K562 (cell line): ENCODE results near the gene MYO10. TPM values are rescaled to one million over a fixed set of nuclear protein-coding genes. Genes with fewer than 3 reads are reported as not detected.

Experiments used
- ATAC-seq: fragments of 200-7000 bp; cut with Tn5 transposase; 3 replicates; pipeline ENCODE4 v1.9.1; 2020; ENCODE audit warnings: moderate library complexity
- BruUV-seq: library from RNA; stranded (reverse); fragments of 400-500 nt; replicated peaks from 2 replicates; lab custom pipeline; 2021; lab: Mats Ljungman, UMichigan
- CTCF ChIA-PET: fragments of 300-600 bp; formaldehyde crosslinking; extraction: SDS; loops from one replicate; lab custom pipeline; 2021; ENCODE audit warnings: low intra/inter-chr PET ratio; lab: Yijun Ruan, JAX
- POLR2A ChIA-PET: fragments of 300-600, 350-650 bp; sonication (Branson Sonifier 250); formaldehyde crosslinking; extraction: SDS; loops from one replicate; lab custom pipeline; 2021; ENCODE audit warnings: antibody characterized with exemption, inconsistent platforms; lab: Yijun Ruan, JAX
- DNase-seq, 4 experiments: peaks; one replicate each; pipeline versions ENCODE4 v3.0.0 to v3.0.0-alpha.2; 2011 to 2018; ENCODE audit warnings: low spot score in 3 of 4, mixed read lengths in 3 of 4; ENCODE audit errors: extremely low read depth in 1 of 4
- FAIRE-seq: peaks from 2 replicates; lab custom pipeline; 2011; peaks lifted over from hg19 to GRCh38; lab: Jason Lieb, UNC
- H2AFZ ChIP-seq: 2 replicates; pipeline ENCODE4 v1.6.0; 2011; ENCODE audit warnings: low read depth, low read length, control low read depth, inconsistent platforms
- H3K27ac ChIP-seq: fragments of 200-600 bp; 3 replicates; pipeline ENCODE4 v1.8.0; 2011; ENCODE audit warnings: low read depth, mild to moderate bottlenecking, control low read depth, inconsistent platforms, low read length, moderate library complexity, mixed read lengths; ENCODE audit errors: extremely low read depth
- H3K27me3 ChIP-seq, 2 experiments: fragments of 300-600 bp in 1 of 2; 2 replicates in 1 of 2; 3 replicates in 1 of 2; pipeline versions ENCODE4 v1.6.0 to v1.8.0; 2011; ENCODE audit warnings: inconsistent platforms in 2 of 2, low read length in 2 of 2, mild to moderate bottlenecking in 1 of 2, mixed read lengths in 1 of 2, moderate library complexity in 1 of 2; ENCODE audit not compliant: control insufficient read depth in 2 of 2, insufficient read depth in 2 of 2
- H3K36me3 ChIP-seq: fragments of 300-600 bp; 3 replicates; pipeline ENCODE4 v1.8.0; 2011; ENCODE audit warnings: mild to moderate bottlenecking, low read length, inconsistent platforms; ENCODE audit not compliant: control insufficient read depth, insufficient read depth
- H3K4me1 ChIP-seq, 2 experiments: fragments of 200-600 bp in 1 of 2; replicated peaks in 1 of 2; 2 replicates in 1 of 2; 3 replicates in 1 of 2; pipeline versions ENCODE4 v1.5.1 to v1.8.0; 2011; ENCODE audit warnings: inconsistent platforms in 2 of 2, low read length in 2 of 2, mild to moderate bottlenecking in 1 of 2, mixed read lengths in 1 of 2, moderate library complexity in 1 of 2; ENCODE audit not compliant: control insufficient read depth in 2 of 2, insufficient read depth in 2 of 2
- H3K4me2 ChIP-seq: 2 replicates; pipeline ENCODE4 v1.6.1; 2011; ENCODE audit warnings: low read length, control low read depth, inconsistent platforms, mixed read lengths; ENCODE audit not compliant: insufficient read depth
- H3K4me3 ChIP-seq: fragments of 200-600 bp; sonication (generic), shearing (Covaris generic); 2 replicates; pipeline ENCODE4 v1.5.1; 2016; ENCODE audit warnings: control low read depth, inconsistent platforms
- H3K79me2 ChIP-seq: fragments of 200-600 bp; 3 replicates; pipeline ENCODE4 v1.8.0; 2011; ENCODE audit warnings: low read length, inconsistent platforms; ENCODE audit not compliant: control insufficient read depth, insufficient read depth
- H3K9ac ChIP-seq, 2 experiments: 2 replicates each; pipeline versions ENCODE4 v1.6.0 to v1.6.1; 2011; ENCODE audit warnings: low read depth in 2 of 2, low read length in 2 of 2, control low read depth in 1 of 2, inconsistent platforms in 1 of 2, mild to moderate bottlenecking in 1 of 2, mixed read lengths in 1 of 2; ENCODE audit not compliant: insufficient read depth in 1 of 2
- H3K9me1 ChIP-seq: one replicate; pipeline ENCODE4 v1.6.0; 2011; ENCODE audit warnings: inconsistent platforms, mild to moderate bottlenecking, low read length, moderate library complexity; ENCODE audit not compliant: control insufficient read depth, insufficient read depth
- H3K9me3 ChIP-seq: replicated peaks from 2 replicates; pipeline ENCODE4 v1.5.1; 2011; ENCODE audit warnings: low read depth, low read length, inconsistent platforms; ENCODE audit not compliant: control insufficient read depth, insufficient read depth
- H4K20me1 ChIP-seq: replicated peaks from 2 replicates; pipeline ENCODE4 v1.6.1; 2011; ENCODE audit warnings: low read length, inconsistent platforms, mixed read lengths; ENCODE audit not compliant: control insufficient read depth, insufficient read depth
- BHLHE40 ChIP-seq: IDR thresholded peaks from 2 replicates; pipeline ENCODE4 v1.6.1; 2011; ENCODE audit warnings: low read length, improper control_type of control experiment
- L3MBTL2 ChIP-seq: fragments of 450-650 bp; IDR thresholded peaks from 2 replicates; pipeline ENCODE4 v1.6.1; 2016; ENCODE audit warnings: mild to moderate bottlenecking, moderate library complexity
- MAFG ChIP-seq: fragments of 450-650 bp; conservative IDR thresholded peaks from 2 replicates; pipeline ENCODE4 v1.6.1; 2016; ENCODE audit warnings: missing genetic modification characterization, missing compliant biosample characterization
- MGA ChIP-seq: fragments of 450-650 bp; IDR thresholded peaks from 2 replicates; pipeline ENCODE4 v1.6.1; 2016; ENCODE audit warnings: mild to moderate bottlenecking, moderate library complexity
- ZNF512 ChIP-seq: IDR thresholded peaks from 2 replicates; pipeline ENCODE4 v1.6.1; 2016; ENCODE audit warnings: missing genetic modification characterization, missing compliant biosample characterization
- WGBS: fragments of 100-300 bp; shearing (Covaris generic); methylation state at CpG from one replicate; pipeline ENCODE4 v1.1.6; 2016; ENCODE audit warnings: low coverage, mixed read lengths; ENCODE audit not compliant: insufficient coverage; ENCODE audit errors: missing lambda C conversion rate; 5-methylcytosine and 5-hydroxymethylcytosine counted together
- in situ Hi-C: fragments of 300-500 bp; cut with MboI; formaldehyde crosslinking; loops from 4 replicates; pipeline ENCODE4 v1.15.0; 2018; ENCODE audit warnings: inconsistent platforms, mixed read lengths
- intact Hi-C: fragments of 100-400 bp; cut with micrococcal nuclease; formaldehyde crosslinking; loops from 2 replicates; pipeline ENCODE4 v1.14.2; 2022
- polyA plus RNA-seq, 8 experiments: library from polyadenylated mRNA; depleted of rRNA in 4 of 8; stranded (reverse) in 5 of 8; unstranded in 3 of 8; fragments of >200 nt; fragmentation: Nextera tagmentation in 2 of 8; fragmentation: Illumina TruSeq in 1 of 8; extraction: Ambion mirVana in 2 of 8; extraction: Trizol in 1 of 8; gene quantifications; 2 replicates each; pipeline versions ENCODE4 v1.2.1 to v1.2.3, GENCODE V29; 2011 to 2014; ENCODE audit warnings: inconsistent platforms in 1 of 8, missing spikeins in 1 of 8
- total RNA-seq, 7 experiments: library from RNA; depleted of rRNA in 6 of 7; stranded (reverse); fragments of >200 nt in 6 of 7; fragmentation: Illumina TruSeq in 2 of 7; extraction: Trizol in 2 of 7; gene quantifications; 2 replicates each; pipeline versions ENCODE4 v1.2.1 to v1.2.3, GENCODE V29; 2011 to 2021; ENCODE audit warnings: low replicate concordance in 1 of 7

The MYO10 gene
- total and polyA plus RNA-seq, 9 of the 15 experiments (the other 6 are each of a cell fraction or from before 2014, with no cell fraction given): 0.04 to 0.24 TPM; not detected in 7

GRCh38 chr5:16943846-16944678 is 8.0 kb upstream of the MYO10 start:
- FAIRE-seq (no peak), DNase-seq (peak in 1 of 4 experiments; percentile 10), ATAC-seq (peak; percentile 57)
- Histone ChIP-seq H4K20me1 (no peaks in the 10 kb centered on the region), H3K27ac (no peak overlapping the region), H2AFZ (no peak overlapping the region), H3K36me3 (no peaks in the 10 kb centered on the region), H3K4me3 (no peak overlapping the region), H3K9me1 (no peaks in the 10 kb centered on the region), H3K9me3 (no peaks in the 10 kb centered on the region), H3K79me2 (no peaks in the 10 kb centered on the region), H3K4me2 (no peak overlapping the region), H3K9ac (no peak overlapping the region), H3K27me3 (no peaks in the 10 kb centered on the region), H3K4me1 (no peaks in the 10 kb centered on the region)
- BruUV-seq: no TSS peak
- 3% methylated on average over 8 of the region's 15 CpGs for WGBS
- POLR2A ChIA-PET: interaction anchor here (1.1 kb wide), 1 partner anchor 15 kb away, joined by 3 read pairs; no protein-coding TSS in a partner anchor
- CTCF ChIA-PET: no interaction called here
- intact Hi-C loops: no loop called here
- in situ Hi-C loops: no loop called here
- TF ChIP-seq BHLHE40 (peak; percentile 43; the same call in 1 of the 2 replicates), MAFG (tag) (0 out of 2 replicates have a peak, but pooled peaks have one; percentile 6), MGA (0 out of 2 replicates have a peak, but pooled peaks have one; percentile 23), ZNF512 (tag) (peak; percentile 82), L3MBTL2 (peak; percentile 70)
